HEK293 (cell line): ENCODE data around the gene CYP27B1.

Source experiments
- BCL11A ChIP-seq: fragments of 450-650 bp; formaldehyde crosslinking; IDR thresholded peaks from 2 replicates; pipeline ENCODE4 v1.5.1; 2016; ENCODE audit warnings: low read depth, missing biosample characterization, missing genetic modification characterization
- GLIS2 ChIP-seq: fragments of 450-650 bp; formaldehyde crosslinking; IDR thresholded peaks from 2 replicates; pipeline ENCODE4 v1.5.1; 2016; ENCODE audit warnings: missing biosample characterization, missing genetic modification characterization
- IKZF3 ChIP-seq: fragments of 450-650 bp; IDR thresholded peaks from 2 replicates; pipeline ENCODE4 v1.5.0; 2018; ENCODE audit warnings: missing biosample characterization, mild to moderate bottlenecking, missing genetic modification characterization, moderate library complexity
- MZF1 ChIP-seq: fragments of 450-650 bp; formaldehyde crosslinking; IDR thresholded peaks from 2 replicates; pipeline ENCODE4 v1.5.1; 2017; ENCODE audit warnings: missing biosample characterization, missing genetic modification characterization, borderline replicate concordance
- SALL2 ChIP-seq: fragments of 450-650 bp; formaldehyde crosslinking; IDR thresholded peaks from 2 replicates; pipeline ENCODE4 v1.5.0; 2017; ENCODE audit warnings: missing biosample characterization, mild to moderate bottlenecking, missing genetic modification characterization, borderline replicate concordance
- SCRT1 ChIP-seq: fragments of 450-650 bp; formaldehyde crosslinking; IDR thresholded peaks from 2 replicates; pipeline ENCODE4 v1.5.1; 2016; ENCODE audit warnings: missing biosample characterization, missing genetic modification characterization, borderline replicate concordance
- SETDB1 ChIP-seq: IDR thresholded peaks from one replicate; pipeline ENCODE4 v1.6.1; 2017; ENCODE audit warnings: mild to moderate bottlenecking, low read length, moderate library complexity, mixed read lengths; ENCODE audit not compliant: insufficient read length
- TRIM28 ChIP-seq: IDR thresholded peaks from 2 replicates; pipeline ENCODE4 v1.6.1; 2011; ENCODE audit warnings: low read length, control low read depth, borderline replicate concordance
- ZBTB7A ChIP-seq: fragments of 450-650 bp; formaldehyde crosslinking; IDR thresholded peaks from 2 replicates; pipeline ENCODE4 v1.5.1; 2016; ENCODE audit warnings: low read depth, missing biosample characterization, missing genetic modification characterization
- ZFP69B ChIP-seq: fragments of 450-650 bp; formaldehyde crosslinking; IDR thresholded peaks from 2 replicates; pipeline ENCODE4 v1.5.1; 2016; ENCODE audit warnings: missing biosample characterization, missing genetic modification characterization
- ZNF138 ChIP-seq: fragments of 450-650 bp; formaldehyde crosslinking; IDR thresholded peaks from 2 replicates; pipeline ENCODE4 v1.5.1; 2016; ENCODE audit warnings: missing biosample characterization, missing genetic modification characterization, borderline replicate concordance
- ZNF214 ChIP-seq: fragments of 450-650 bp; formaldehyde crosslinking; IDR thresholded peaks from 2 replicates; pipeline ENCODE4 v1.5.1; 2017; ENCODE audit warnings: missing biosample characterization, mild to moderate bottlenecking, missing genetic modification characterization, borderline replicate concordance
- ZNF221 ChIP-seq: fragments of 450-650 bp; formaldehyde crosslinking; IDR thresholded peaks from 2 replicates; pipeline ENCODE4 v1.5.1; 2017; ENCODE audit warnings: missing biosample characterization, missing genetic modification characterization, borderline replicate concordance
- ZNF514 ChIP-seq: fragments of 450-650 bp; formaldehyde crosslinking; IDR thresholded peaks from 2 replicates; pipeline ENCODE4 v1.5.1; 2016; ENCODE audit warnings: missing biosample characterization, missing genetic modification characterization
- ZNF548 ChIP-seq: fragments of 450-650 bp; formaldehyde crosslinking; IDR thresholded peaks from 2 replicates; pipeline ENCODE4 v1.5.1; 2016; ENCODE audit warnings: missing biosample characterization, missing genetic modification characterization
- ZNF561 ChIP-seq: fragments of 450-650 bp; IDR thresholded peaks from 2 replicates; pipeline ENCODE4 v1.5.1; 2018; ENCODE audit warnings: missing biosample characterization, missing genetic modification characterization, borderline replicate concordance
- ZNF600 ChIP-seq: fragments of 450-650 bp; formaldehyde crosslinking; IDR thresholded peaks from 2 replicates; pipeline ENCODE4 v1.5.1; 2016; ENCODE audit warnings: missing biosample characterization, missing genetic modification characterization
- ZNF621 ChIP-seq: fragments of 450-650 bp; formaldehyde crosslinking; IDR thresholded peaks from 2 replicates; pipeline ENCODE4 v1.5.1; 2017; ENCODE audit warnings: missing biosample characterization, missing genetic modification characterization
- ZNF707 ChIP-seq: fragments of 450-650 bp; formaldehyde crosslinking; IDR thresholded peaks from 2 replicates; pipeline ENCODE4 v1.5.1; 2016; ENCODE audit warnings: missing biosample characterization, missing genetic modification characterization
- ZNF791 ChIP-seq: fragments of 450-650 bp; formaldehyde crosslinking; IDR thresholded peaks from 2 replicates; pipeline ENCODE4 v1.5.1; 2016; ENCODE audit warnings: missing biosample characterization, missing genetic modification characterization
- TF ChIP-seq, protein P1 (sequence below): fragments of 450-650 bp; formaldehyde crosslinking; IDR thresholded peaks from 2 replicates; pipeline ENCODE4 v1.5.1; 2017; ENCODE audit warnings: missing biosample characterization, missing genetic modification characterization
- TF ChIP-seq, protein P2 (sequence below): fragments of 450-650 bp; formaldehyde crosslinking; IDR thresholded peaks from 2 replicates; pipeline ENCODE4 v1.5.1; 2017; ENCODE audit warnings: missing biosample characterization, missing genetic modification characterization
- TF ChIP-seq, protein P3 (sequence below): fragments of 450-650 bp; formaldehyde crosslinking; optimal IDR thresholded peaks from 2 replicates; pipeline ENCODE3; 2016; ENCODE audit warnings: missing biosample characterization, mild to moderate bottlenecking, missing genetic modification characterization
- TF ChIP-seq, protein P4 (sequence below): fragments of 450-650 bp; formaldehyde crosslinking; IDR thresholded peaks from 2 replicates; pipeline ENCODE4 v1.5.1; 2016; ENCODE audit warnings: missing biosample characterization, missing genetic modification characterization
- TF ChIP-seq, protein P5 (sequence below): fragments of 450-650 bp; formaldehyde crosslinking; IDR thresholded peaks from 2 replicates; pipeline ENCODE4 v1.5.1; 2016; ENCODE audit warnings: missing biosample characterization, missing genetic modification characterization
- TF ChIP-seq, protein P6 (sequence below): fragments of 450-650 bp; formaldehyde crosslinking; IDR thresholded peaks from 2 replicates; pipeline ENCODE4 v1.5.1; 2016; ENCODE audit warnings: missing biosample characterization, missing genetic modification characterization
- TF ChIP-seq, protein P7 (sequence below): fragments of 450-650 bp; formaldehyde crosslinking; IDR thresholded peaks from 2 replicates; pipeline ENCODE4; 2016; ENCODE audit warnings: missing biosample characterization, missing genetic modification characterization

CYP27B1 gene

DNA sequence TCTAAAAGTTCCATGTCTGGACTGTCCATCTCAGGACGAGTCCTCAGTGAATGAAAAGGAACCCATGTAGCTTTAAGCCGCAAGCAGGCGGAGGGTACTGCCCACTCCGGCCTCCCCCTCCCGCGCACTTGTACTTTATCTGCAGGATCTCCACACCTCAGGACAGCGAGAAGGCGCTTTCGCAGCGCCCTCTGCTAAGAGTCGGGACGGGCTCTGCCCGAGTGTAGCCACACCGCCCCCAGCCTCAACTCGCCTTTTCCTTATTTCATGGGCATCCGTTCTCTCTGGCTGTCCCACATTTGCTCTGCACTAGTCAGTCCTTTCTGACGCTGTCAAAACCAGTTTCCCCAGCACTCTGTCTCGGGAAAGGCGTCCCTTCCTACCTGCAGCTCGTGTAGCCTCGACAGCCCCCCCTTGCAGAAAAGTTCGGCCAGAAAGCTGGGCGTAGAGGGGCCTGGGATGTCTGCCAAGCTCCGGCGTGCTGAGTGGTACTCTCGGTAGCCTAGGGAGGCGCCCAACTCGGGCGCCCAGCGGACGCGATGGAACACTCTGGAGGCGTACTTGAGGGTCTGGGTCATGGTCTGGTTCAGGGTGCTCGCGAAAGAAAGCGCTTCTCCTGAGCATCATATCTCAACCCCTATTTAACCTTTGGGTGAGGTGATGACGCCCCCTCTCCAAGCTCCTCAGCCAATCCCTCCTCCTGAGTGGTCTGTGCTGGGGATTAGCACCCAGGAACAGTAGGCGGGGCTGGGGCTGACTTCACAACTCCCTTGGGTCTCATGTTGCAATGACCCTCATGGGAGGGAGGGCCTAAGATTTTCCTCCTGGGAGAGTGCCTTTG, at the start of gene CYP27B1 (continued):
- TF ChIP-seq, protein P1, sequence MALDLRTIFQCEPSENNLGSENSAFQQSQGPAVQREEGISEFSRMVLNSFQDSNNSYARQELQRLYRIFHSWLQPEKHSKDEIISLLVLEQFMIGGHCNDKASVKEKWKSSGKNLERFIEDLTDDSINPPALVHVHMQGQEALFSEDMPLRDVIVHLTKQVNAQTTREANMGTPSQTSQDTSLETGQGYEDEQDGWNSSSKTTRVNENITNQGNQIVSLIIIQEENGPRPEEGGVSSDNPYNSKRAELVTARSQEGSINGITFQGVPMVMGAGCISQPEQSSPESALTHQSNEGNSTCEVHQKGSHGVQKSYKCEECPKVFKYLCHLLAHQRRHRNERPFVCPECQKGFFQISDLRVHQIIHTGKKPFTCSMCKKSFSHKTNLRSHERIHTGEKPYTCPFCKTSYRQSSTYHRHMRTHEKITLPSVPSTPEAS (tag by site-specific recombination), result no peak
- TF ChIP-seq, protein P2, sequence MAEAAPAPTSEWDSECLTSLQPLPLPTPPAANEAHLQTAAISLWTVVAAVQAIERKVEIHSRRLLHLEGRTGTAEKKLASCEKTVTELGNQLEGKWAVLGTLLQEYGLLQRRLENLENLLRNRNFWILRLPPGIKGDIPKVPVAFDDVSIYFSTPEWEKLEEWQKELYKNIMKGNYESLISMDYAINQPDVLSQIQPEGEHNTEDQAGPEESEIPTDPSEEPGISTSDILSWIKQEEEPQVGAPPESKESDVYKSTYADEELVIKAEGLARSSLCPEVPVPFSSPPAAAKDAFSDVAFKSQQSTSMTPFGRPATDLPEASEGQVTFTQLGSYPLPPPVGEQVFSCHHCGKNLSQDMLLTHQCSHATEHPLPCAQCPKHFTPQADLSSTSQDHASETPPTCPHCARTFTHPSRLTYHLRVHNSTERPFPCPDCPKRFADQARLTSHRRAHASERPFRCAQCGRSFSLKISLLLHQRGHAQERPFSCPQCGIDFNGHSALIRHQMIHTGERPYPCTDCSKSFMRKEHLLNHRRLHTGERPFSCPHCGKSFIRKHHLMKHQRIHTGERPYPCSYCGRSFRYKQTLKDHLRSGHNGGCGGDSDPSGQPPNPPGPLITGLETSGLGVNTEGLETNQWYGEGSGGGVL (tag by site-specific recombination), result no peak
- no peak for TF ChIP-seq ZFP69B (tag by site-specific recombination)
- TF ChIP-seq, protein P3, sequence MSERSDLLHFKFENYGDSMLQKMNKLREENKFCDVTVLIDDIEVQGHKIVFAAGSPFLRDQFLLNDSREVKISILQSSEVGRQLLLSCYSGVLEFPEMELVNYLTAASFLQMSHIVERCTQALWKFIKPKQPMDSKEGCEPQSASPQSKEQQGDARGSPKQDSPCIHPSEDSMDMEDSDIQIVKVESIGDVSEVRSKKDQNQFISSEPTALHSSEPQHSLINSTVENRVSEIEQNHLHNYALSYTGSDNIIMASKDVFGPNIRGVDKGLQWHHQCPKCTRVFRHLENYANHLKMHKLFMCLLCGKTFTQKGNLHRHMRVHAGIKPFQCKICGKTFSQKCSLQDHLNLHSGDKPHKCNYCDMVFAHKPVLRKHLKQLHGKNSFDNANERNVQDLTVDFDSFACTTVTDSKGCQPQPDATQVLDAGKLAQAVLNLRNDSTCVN, result peak; percentile 11
- TF ChIP-seq GLIS2 (tag by site-specific recombination), result peak; percentile 82; the same call in 1 of the 2 replicates
- no peak for TF ChIP-seq ZNF548
- no peak for TF ChIP-seq ZNF138 (tag by site-specific recombination)
- no peak for TF ChIP-seq TRIM28
- TF ChIP-seq IKZF3 (tag by site-specific recombination), result peak; percentile 82; the same call in 1 of the 2 replicates
- TF ChIP-seq, protein P4, sequence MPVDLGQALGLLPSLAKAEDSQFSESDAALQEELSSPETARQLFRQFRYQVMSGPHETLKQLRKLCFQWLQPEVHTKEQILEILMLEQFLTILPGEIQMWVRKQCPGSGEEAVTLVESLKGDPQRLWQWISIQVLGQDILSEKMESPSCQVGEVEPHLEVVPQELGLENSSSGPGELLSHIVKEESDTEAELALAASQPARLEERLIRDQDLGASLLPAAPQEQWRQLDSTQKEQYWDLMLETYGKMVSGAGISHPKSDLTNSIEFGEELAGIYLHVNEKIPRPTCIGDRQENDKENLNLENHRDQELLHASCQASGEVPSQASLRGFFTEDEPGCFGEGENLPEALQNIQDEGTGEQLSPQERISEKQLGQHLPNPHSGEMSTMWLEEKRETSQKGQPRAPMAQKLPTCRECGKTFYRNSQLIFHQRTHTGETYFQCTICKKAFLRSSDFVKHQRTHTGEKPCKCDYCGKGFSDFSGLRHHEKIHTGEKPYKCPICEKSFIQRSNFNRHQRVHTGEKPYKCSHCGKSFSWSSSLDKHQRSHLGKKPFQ, result no peak
- TF ChIP-seq ZNF214 (tag by site-specific recombination), result no peak
- TF ChIP-seq, protein P5, sequence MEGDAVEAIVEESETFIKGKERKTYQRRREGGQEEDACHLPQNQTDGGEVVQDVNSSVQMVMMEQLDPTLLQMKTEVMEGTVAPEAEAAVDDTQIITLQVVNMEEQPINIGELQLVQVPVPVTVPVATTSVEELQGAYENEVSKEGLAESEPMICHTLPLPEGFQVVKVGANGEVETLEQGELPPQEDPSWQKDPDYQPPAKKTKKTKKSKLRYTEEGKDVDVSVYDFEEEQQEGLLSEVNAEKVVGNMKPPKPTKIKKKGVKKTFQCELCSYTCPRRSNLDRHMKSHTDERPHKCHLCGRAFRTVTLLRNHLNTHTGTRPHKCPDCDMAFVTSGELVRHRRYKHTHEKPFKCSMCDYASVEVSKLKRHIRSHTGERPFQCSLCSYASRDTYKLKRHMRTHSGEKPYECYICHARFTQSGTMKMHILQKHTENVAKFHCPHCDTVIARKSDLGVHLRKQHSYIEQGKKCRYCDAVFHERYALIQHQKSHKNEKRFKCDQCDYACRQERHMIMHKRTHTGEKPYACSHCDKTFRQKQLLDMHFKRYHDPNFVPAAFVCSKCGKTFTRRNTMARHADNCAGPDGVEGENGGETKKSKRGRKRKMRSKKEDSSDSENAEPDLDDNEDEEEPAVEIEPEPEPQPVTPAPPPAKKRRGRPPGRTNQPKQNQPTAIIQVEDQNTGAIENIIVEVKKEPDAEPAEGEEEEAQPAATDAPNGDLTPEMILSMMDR, result peak; percentile 85
- TF ChIP-seq BCL11A (tag by site-specific recombination), result no peak
- peak; percentile 80 for TF ChIP-seq ZNF600 (tag by site-specific recombination)
- no peak for TF ChIP-seq ZNF791 (tag by site-specific recombination)
- TF ChIP-seq, protein P6, sequence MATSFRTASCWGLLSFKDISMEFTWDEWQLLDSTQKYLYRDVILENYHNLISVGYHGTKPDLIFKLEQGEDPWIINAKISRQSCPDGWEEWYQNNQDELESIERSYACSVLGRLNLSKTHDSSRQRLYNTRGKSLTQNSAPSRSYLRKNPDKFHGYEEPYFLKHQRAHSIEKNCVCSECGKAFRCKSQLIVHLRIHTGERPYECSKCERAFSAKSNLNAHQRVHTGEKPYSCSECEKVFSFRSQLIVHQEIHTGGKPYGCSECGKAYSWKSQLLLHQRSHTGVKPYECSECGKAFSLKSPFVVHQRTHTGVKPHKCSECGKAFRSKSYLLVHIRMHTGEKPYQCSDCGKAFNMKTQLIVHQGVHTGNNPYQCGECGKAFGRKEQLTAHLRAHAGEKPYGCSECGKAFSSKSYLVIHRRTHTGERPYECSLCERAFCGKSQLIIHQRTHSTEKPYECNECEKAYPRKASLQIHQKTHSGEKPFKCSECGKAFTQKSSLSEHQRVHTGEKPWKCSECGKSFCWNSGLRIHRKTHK (tag by site-specific recombination), result no peak
- 0 out of 2 replicates have a peak, but pooled peaks have one; percentile 57 for TF ChIP-seq ZNF561 (tag by site-specific recombination)
- TF ChIP-seq SCRT1, result no peak
- no peak for TF ChIP-seq ZNF514
- TF ChIP-seq ZNF707 (tag by site-specific recombination), result no peak
- no peak for TF ChIP-seq ZNF621 (tag by site-specific recombination)
- TF ChIP-seq SETDB1, result no peak
- TF ChIP-seq MZF1 (tag by site-specific recombination), result peak; percentile 61; the same call in 1 of the 2 replicates
- no peak for TF ChIP-seq SALL2
- TF ChIP-seq ZNF221 (tag by site-specific recombination), result no peak
- TF ChIP-seq, protein P7, sequence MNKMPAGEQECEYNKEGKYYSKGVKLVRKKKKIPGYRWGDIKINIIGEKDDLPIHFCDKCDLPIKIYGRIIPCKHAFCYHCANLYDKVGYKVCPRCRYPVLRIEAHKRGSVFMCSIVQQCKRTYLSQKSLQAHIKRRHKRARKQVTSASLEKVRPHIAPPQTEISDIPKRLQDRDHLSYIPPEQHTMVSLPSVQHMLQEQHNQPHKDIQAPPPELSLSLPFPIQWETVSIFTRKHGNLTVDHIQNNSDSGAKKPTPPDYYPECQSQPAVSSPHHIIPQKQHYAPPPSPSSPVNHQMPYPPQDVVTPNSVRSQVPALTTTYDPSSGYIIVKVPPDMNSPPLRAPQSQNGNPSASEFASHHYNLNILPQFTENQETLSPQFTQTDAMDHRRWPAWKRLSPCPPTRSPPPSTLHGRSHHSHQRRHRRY (tag by site-specific recombination), result no peak
- TF ChIP-seq ZBTB7A (tag by site-specific recombination), result no peak
